Measurements from ENCODE around the gene PAPLN.

PAPLN gene

DNA sequence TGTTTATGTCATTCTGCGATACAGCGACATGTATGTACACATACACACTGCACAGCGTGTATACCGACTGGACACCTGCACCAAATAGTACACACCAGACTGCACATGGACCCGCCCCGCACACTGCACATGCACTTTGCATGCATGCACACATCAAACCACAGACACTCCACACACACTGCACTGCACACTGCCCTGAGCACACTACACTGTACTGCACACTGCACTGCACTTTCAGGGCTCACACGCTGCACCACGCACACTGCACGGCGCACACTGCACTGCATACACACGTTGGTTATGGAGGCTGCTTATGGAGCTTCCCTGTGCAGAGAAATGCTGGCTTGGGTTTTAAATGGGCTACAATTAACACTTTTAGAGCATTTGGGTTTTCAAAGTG, 1.6 kb downstream of the PAPLN start:
- DNase-seq (ENCODE audit: low spot score) = no peak
- H3K27ac ChIP-seq = no peak overlapping the region
- TF ChIP-seq, protein P1, sequence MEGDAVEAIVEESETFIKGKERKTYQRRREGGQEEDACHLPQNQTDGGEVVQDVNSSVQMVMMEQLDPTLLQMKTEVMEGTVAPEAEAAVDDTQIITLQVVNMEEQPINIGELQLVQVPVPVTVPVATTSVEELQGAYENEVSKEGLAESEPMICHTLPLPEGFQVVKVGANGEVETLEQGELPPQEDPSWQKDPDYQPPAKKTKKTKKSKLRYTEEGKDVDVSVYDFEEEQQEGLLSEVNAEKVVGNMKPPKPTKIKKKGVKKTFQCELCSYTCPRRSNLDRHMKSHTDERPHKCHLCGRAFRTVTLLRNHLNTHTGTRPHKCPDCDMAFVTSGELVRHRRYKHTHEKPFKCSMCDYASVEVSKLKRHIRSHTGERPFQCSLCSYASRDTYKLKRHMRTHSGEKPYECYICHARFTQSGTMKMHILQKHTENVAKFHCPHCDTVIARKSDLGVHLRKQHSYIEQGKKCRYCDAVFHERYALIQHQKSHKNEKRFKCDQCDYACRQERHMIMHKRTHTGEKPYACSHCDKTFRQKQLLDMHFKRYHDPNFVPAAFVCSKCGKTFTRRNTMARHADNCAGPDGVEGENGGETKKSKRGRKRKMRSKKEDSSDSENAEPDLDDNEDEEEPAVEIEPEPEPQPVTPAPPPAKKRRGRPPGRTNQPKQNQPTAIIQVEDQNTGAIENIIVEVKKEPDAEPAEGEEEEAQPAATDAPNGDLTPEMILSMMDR (IDR thresholded peaks at IDR 0.05) = no peak
- H3K4me3 ChIP-seq = peak overlapping the region; percentile 74

- Histone ChIP-seq H3K27ac (peak overlapping the region in 1 of 2 donors; percentile 38), H3K4me3 (peak overlapping the region; percentile 74)
- no peak for DNase-seq (ENCODE audit: low spot score)
- TF ChIP-seq, protein P1 (IDR thresholded peaks at IDR 0.05) = no peak
Observed at GRCh38 chr14:73239393-73240241, 2.3 kb downstream of the PAPLN start.

GRCh38 chr14:73240816-73241480, 3.6 kb downstream of the PAPLN start:
- Histone ChIP-seq H3K4me3 (no peak overlapping the region), H3K27ac (peak overlapping the region in 1 of 2 donors; percentile 31)
- no peak for DNase-seq (ENCODE audit: low spot score)
- TF ChIP-seq, protein P1 (IDR thresholded peaks at IDR 0.05) = no peak

- TF ChIP-seq, protein P1 (IDR thresholded peaks at IDR 0.05) = no peak
Observed at GRCh38 chr14:73241481-73242165, 4.3 kb downstream of the PAPLN start.

DNA sequence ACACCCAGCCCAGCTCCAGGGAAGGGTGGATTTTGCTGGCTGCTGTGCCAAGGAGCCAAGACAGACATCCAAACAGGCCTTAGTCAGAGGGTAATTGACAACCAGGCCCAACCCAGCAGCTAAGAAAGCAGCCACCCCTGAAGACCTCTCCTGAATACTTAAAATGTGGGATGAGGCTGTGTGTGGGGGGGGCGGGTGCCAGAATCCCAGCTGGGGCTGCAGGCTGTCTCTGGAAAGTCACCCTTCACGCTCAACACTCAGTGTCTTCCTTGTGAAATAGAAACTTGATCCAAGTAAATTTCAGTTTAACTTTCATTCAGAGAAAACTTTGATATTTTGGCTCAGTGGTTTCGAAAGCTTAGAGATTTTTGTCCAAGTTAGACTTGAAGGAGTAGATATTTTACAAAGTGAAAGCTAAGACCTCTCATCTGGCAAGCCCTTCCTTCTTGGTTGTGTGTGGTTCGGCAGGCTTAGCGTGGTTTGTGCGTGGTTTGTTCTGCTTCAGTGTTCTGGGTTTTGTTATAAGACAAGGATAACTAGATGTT, 5.1 kb downstream of the PAPLN start:
- H3K27ac ChIP-seq = peak overlapping the region in 1 of 2 donors; percentile 54
- DNase-seq (ENCODE audit: low spot score) = no peak
- TF ChIP-seq, protein P1 (IDR thresholded peaks at IDR 0.05) = no peak
- H3K4me3 ChIP-seq = no peak overlapping the region

More at GRCh38 chr14:73241481-73242165, 4.3 kb downstream of the PAPLN start:
- peak overlapping the region in 1 of 2 donors; percentile 54 for H3K27ac ChIP-seq
- no peak for DNase-seq (ENCODE audit: low spot score)
- no peak overlapping the region for H3K4me3 ChIP-seq

- Histone ChIP-seq H3K27ac (no peak overlapping the region), H3K4me3 (no peak overlapping the region)
- TF ChIP-seq, protein P1 (IDR thresholded peaks at IDR 0.05) = no peak
- no peak for DNase-seq (ENCODE audit: low spot score)
Observed at GRCh38 chr14:73243341-73243740, 6.0 kb downstream of the PAPLN start.

All from coronary artery (tissue), 2 donors.